Esophagus mucosa (tissue), 1 donor: ENCODE measurements around the gene GYG2. TPM values are rescaled to one million over a fixed set of nuclear protein-coding genes. Genes with fewer than 3 reads are reported as not detected.
A peak's percentile ranks its signal among the peaks of the same experiment; 100 is the strongest.
"Not testable (repeated sequence)": the region's sequence is repeated elsewhere in the genome, so short reads cannot be mapped to it uniquely, and the experiment has no call there.

Source experiments
- ATAC-seq: fragments of 200-7000 bp; cut with Tn5 transposase; one replicate; pipeline ENCODE4 v1.9.1; 2020
- total RNA-seq: library from RNA; stranded (reverse); gene quantifications from one replicate; pipeline ENCODE4 v1.2.4, GENCODE V29; 2023
- donor health status: DM: yes; HTN: yes; CAD: no.

GYG2 gene
- total RNA-seq, 1 donor from 2014 or later, result 0.52 TPM

DNA sequence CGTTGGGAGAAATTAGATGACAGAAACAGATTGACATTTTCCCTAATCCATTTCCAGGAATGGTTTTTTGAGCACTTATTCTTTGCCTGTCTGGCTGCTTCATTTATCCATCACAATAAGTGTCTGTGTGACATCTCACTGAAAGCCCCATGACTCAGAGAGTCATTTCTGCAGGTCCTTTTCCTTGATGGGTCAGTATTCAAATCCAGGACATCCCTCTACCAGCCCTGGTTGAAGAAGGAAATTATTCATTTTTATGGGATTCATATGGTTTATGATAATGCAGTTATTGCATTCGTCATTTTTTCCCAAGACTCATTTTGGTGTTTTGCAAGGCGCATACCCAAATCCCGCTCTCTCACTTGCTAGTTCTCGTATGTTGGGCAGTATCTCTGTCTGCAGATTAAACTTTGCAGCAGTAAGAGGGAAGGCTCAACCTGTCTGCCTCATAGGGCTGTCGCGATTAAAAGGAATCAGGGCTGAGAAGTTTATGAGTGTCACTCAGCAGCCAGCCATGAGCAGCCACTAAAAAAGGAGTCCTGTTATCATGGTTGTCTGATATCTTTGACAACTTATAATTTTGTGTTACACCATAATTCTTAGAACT lies 44.0 kb downstream of the GYG2 start:
- no peak for ATAC-seq

DNA sequence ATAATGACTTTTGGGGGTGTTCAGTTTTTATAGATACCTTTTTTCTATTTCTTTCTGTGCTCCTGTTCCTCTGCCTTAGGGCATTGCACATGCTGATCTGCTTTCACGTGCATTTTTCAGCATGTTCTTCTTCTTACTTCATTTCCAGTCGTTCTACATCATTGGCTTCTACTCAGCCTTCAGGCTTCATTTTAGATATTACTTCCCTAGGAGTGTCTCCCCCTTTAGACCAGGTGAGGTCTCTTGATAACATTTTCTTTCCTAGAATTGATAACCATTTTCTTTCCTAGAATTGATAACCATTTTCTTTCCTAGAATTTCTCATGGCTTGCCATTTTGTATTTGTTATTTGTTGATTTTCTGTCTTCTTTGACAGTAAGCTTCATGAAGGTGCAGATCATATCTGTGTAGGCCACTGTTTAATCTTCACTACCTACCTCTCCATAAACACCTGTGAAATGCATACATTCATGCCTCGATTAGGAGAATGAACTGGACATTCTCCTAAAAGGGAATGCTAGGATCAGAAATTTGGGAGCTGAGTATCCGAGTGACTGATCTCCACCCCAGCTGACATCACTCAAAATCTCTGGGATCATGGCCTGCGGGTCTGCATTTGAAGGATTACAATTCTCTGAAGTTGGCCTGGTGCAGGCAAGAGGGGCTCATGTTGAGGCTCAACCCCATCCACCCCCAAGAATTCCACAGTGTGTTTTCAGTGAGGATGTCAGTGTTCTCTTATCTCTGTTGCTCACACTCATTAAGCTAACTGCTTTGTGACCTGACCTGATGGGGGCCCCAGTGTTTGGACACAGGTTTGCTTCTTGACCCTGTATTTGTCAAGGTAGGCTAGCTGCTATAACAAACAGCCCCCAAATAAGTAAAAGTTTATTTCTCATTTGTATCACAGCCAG lies 45.7 kb downstream of the GYG2 start:
- no peak for ATAC-seq

GRCh38 chrX:2875136-2875481 lies 46.4 kb downstream of the GYG2 start:
- no peak for ATAC-seq

GRCh38 chrX:2875798-2876399 lies 47.2 kb downstream of the GYG2 start:
- no peak for ATAC-seq

GRCh38 chrX:2878563-2878962 lies 49.8 kb downstream of the GYG2 start:
- no peak for ATAC-seq

DNA sequence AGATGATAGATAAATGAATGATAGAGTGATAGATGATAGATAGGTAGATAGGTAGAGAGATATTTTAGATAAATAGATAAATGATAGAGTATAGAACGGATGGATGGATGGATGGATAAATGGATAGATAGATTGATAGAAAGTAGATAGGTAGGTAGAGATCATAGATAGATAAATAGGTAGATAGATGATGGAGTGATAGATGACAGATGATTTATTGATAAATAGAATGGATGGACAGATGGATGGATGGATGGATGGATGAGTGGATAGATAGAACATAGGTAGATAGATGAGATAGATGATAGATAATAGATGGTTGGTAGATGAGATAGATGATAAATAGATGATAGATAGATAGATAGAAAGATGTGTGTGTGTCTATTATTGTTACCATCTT lies 50.9 kb downstream of the GYG2 start:
- no peak for ATAC-seq

DNA sequence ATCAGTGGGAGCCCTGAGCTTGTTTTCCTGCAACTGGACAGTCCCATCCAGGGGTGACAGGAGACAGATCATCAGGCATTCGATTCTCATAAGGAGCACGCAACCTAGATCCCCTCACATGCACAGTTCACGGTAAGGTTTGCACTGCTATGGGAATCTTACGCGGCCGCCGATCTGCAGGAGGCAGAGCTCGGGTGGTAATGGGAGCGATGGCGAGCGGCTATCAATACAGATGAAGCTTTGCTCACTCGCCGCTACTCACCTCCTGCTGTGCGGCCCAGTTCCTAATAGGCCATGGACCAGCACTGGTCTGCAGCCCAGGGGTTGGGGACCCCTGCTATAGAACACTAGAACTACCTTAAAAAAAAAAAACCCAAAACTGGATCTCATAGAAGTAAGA lies 55.0 kb downstream of the GYG2 start:
- no peak for ATAC-seq

DNA sequence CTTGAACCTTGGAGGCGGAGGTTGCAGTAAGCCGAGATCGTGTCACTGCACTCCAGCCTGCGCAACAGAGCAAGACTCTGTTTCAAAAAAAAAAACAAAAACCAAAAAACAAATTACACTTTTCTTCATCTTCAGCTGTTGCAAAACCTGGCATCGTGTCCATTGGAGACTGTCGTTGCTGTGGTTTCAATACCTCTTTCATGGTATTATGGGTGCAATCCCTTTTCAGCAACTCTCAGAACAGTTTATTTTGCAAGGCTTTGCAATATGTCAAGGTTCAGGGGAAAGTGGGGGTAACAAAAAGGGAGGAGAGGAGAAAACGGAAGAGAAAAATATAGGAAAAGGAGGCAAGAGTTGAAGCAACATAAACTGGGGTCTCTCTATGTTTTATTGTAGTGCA lies 59.6 kb downstream of the GYG2 start:
- ATAC-seq, result no peak

- ATAC-seq, result peak; percentile 23
Measured at GRCh38 chrX:2889045-2889605, 60.4 kb downstream of the GYG2 start.

DNA sequence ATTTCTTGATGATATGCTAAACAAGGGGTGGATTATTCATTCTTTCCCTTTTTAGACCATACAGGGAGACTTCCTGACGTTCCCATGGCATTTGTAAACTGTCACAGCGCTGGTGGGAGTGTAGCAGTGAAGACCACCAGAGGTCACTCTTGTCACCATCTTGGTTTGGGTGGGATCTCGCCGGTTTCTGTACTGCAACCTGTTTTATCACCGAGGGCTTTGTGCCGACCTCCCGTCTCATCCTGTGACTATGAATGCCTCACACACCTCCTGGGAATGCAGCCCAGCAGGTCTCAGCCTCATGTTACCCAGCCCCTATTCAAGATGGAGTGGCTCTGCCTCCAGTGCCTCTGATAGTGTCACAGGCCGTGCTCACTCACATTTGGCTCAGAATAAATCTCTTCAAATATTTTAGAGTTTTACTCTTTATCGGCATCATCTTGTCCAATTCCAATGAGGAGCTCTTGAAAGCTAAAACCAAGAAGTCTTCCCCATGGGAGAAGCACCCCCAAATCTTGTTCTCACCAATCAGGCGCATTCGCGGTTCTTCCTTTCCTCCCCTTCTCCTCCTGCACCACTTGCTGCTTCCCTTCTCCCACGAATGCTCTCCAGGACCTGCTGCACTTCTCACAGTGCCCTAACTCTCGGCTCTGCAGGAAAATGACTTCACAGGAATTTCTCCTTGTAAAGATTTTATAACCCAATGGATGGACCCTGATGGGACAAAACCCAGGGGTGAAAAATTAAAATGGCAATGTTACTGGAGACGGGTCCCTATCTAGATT lies 61.2 kb downstream of the GYG2 start:
- peak; percentile 81 for ATAC-seq

GRCh38 chrX:2890536-2891460 lies 62.1 kb downstream of the GYG2 start:
- not testable (repeated sequence) for ATAC-seq

DNA sequence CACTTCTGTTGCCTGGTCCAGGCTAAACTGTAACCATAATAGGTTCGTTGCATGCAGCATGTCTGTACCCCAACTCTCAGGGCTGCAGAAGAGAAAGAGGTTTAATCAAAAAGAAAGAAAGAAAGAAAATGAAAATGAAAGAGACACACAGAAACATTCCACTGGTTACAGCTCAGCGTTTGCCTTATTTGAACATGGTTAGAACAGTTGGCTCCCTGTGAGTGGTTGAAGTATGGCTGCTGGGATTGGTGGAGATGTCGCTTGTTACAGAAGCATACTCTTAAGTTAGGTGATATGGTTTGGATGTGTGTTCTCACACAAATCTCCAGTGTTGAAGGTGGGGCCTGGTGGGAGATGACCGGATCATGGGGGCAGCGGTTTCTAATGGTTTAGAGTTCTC lies 64.1 kb downstream of the GYG2 start:
- ATAC-seq, result no peak

DNA sequence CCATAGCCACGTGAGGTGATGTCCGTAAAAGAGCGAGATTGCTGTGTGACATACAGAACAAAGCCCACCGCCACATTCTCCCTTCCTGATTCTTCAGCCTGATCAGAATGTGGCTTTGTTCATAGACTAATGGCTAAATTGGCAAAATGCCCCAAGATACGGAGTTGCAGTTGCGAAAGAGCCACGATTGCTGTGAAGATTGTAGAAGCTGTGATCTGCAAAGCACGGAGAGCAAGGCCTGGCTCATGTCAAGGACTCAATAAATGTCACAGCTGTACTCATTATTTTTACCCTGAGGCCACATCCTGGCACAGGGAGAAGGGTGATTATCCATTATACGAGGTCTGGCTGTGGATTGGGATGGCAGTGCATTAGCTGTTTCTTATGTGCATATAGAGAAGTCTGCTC lies 66.2 kb downstream of the GYG2 start:
- no peak for ATAC-seq

- ATAC-seq, result no peak
Measured at GRCh38 chrX:2897311-2897689, 68.6 kb downstream of the GYG2 start.

- ATAC-seq, result peak; percentile 85
Measured at GRCh38 chrX:2897690-2898623, 69.2 kb downstream of the GYG2 start.

- peak; percentile 75 for ATAC-seq
Measured at GRCh38 chrX:2898846-2899512, 70.2 kb downstream of the GYG2 start.

- no peak for ATAC-seq
Measured at GRCh38 chrX:2901367-2902036, 72.8 kb downstream of the GYG2 start.

GRCh38 chrX:2902841-2903240 lies 74.1 kb downstream of the GYG2 start:
- no peak for ATAC-seq

GRCh38 chrX:2903366-2903765 lies 74.6 kb downstream of the GYG2 start:
- ATAC-seq, result no peak
